Urothelium cell line (cell line): ENCODE data around the gene RICTOR.

Experiments
- DNase-seq: peaks from one replicate; pipeline ENCODE4 v3.0.0; 2011; ENCODE audit warnings: low spot score, mixed read lengths
- FAIRE-seq: peaks from 2 replicates; lab custom pipeline; 2011; peaks lifted over from hg19 to GRCh38; lab: Jason Lieb, UNC

Gene RICTOR

DNA sequence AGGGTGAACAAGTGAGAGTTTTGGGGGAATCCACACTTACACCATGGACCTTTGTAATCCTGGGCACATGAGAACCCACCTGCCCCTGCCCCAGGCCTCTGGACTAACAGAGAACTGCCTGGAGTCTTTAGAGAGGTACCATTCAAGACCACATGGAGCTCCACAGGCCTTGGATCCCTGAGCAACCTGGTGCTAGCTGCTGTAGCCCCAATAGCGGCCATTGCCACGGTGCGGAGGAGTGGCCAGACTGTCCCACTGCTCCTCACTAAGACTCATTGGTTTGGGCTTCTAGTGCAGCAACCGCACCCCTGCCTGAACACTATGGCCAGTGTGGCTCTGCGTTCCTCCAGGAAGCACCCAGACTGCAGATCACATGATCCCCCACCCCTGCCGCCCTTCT lies 182.6 kb downstream of the RICTOR start:
- FAIRE-seq: no peak

DNA sequence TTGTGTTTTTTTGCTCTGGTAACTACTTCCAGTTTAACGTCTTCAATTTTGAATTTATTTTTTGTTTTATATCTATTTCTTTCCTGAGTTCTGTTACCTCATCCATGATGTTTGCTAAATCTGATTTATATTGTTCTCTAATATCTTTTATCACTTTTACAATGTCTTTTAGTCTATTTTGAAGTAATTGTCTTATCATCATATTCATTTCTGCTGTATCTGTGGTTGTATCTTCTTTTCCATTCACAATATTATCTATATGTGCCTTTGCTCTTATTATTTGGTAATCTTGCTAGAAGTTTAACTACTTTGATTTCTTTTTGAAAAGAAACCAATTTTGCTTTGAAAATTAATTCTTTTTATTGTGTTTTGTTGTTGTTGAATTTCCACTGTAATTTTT lies 184.8 kb downstream of the RICTOR start:
- DNase-seq (no peak), FAIRE-seq (no peak)

More for the DNA sequence above, 182.6 kb downstream of the RICTOR start:
- DNase-seq: no peak

DNA sequence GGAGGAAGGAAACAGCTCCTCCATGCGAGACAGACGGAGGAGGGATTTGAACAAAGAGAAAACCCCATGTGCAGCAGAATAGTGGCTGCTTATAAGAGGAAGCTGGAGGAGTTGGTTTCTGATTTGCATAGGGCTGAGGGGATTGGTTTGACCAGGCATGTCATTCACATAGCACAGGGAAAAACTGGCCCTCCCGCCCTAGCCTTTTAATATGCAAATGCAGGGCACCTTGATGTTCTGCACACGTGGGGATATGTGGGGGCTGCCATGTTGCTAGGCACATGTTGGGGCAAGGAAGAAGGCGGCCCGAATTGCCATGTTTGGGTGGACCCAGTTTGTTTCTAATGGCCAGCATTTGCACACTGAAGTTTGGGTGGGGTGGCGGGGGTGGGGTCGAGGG lies 186.2 kb downstream of the RICTOR start:
- FAIRE-seq: no peak
- DNase-seq: no peak
